ENCODE measurements around the gene EIF4E.
"Not testable (repeated sequence)": the region's sequence is repeated elsewhere in the genome, so short reads cannot be mapped to it uniquely, and the experiment has no call there.

Gene EIF4E

GRCh38 chr4:98850937-98851336, 78.0 kb downstream of the EIF4E start:
- CTCF ChIA-PET: interaction anchor here (0.7 to 1.2 kb wide), 2 partner anchors 196 to 452 kb away, joined by 3 read pairs; no protein-coding TSS in a partner anchor
- no peak for DNase-seq (ENCODE audit: low read depth, low spot score)
- no peak overlapping the region for H3K4me3 ChIP-seq (ENCODE audit: low read depth, low read length)
- POLR2A ChIA-PET: no interaction called here
- no peak for TF ChIP-seq CTCF (IDR thresholded peaks at IDR 0.05; ENCODE audit: insufficient read depth, low read length, missing control alignments)

- no peak for TF ChIP-seq CTCF (IDR thresholded peaks at IDR 0.05; ENCODE audit: insufficient read depth, low read length, missing control alignments)
- no peak for DNase-seq (ENCODE audit: low read depth, low spot score)
- ChIA-PET CTCF (no interaction called here), POLR2A (no interaction called here)
- H3K4me3 ChIP-seq (ENCODE audit: low read depth, low read length): no peak overlapping the region
Measured at GRCh38 chr4:98848448-98848847, 80.5 kb downstream of the EIF4E start.

- ChIA-PET POLR2A (no interaction called here), CTCF (no interaction called here)
- DNase-seq (ENCODE audit: low read depth, low spot score): no peak
- TF ChIP-seq CTCF (IDR thresholded peaks at IDR 0.05; ENCODE audit: insufficient read depth, low read length, missing control alignments): no peak
- H3K4me3 ChIP-seq (ENCODE audit: low read depth, low read length): no peak overlapping the region
Measured at GRCh38 chr4:98845960-98846359, 83.0 kb downstream of the EIF4E start.

GRCh38 chr4:98842917-98843316, 86.0 kb downstream of the EIF4E start:
- CTCF ChIA-PET; DNase-seq (ENCODE audit: low read depth, low spot score); H3K4me3 ChIP-seq (ENCODE audit: low read depth, low read length); POLR2A ChIA-PET: not testable (repeated sequence)

GRCh38 chr4:98838977-98839618, 89.8 kb downstream of the EIF4E start:
- no peak overlapping the region for H3K4me3 ChIP-seq (ENCODE audit: low read depth, low read length)
- TF ChIP-seq CTCF (IDR thresholded peaks at IDR 0.05; ENCODE audit: insufficient read depth, low read length, missing control alignments): no peak
- POLR2A ChIA-PET: no interaction called here
- DNase-seq (ENCODE audit: low read depth, low spot score): no peak
- CTCF ChIA-PET: no interaction called here

- no peak for DNase-seq (ENCODE audit: low read depth, low spot score)
- POLR2A ChIA-PET: no interaction called here
- no peak for TF ChIP-seq CTCF (IDR thresholded peaks at IDR 0.05; ENCODE audit: insufficient read depth, low read length, missing control alignments)
- no peak overlapping the region for H3K4me3 ChIP-seq (ENCODE audit: low read depth, low read length)
- CTCF ChIA-PET: no interaction called here
Measured at GRCh38 chr4:98838531-98838930, 90.4 kb downstream of the EIF4E start.

- no peak for TF ChIP-seq CTCF (IDR thresholded peaks at IDR 0.05; ENCODE audit: insufficient read depth, low read length, missing control alignments)
- no peak for DNase-seq (ENCODE audit: low read depth, low spot score)
- POLR2A ChIA-PET: no interaction called here
- no peak overlapping the region for H3K4me3 ChIP-seq (ENCODE audit: low read depth, low read length)
- CTCF ChIA-PET: no interaction called here
Measured at GRCh38 chr4:98833384-98833783, 95.5 kb downstream of the EIF4E start.

GRCh38 chr4:98831036-98831435, 97.9 kb downstream of the EIF4E start:
- POLR2A ChIA-PET; DNase-seq (ENCODE audit: low read depth, low spot score); CTCF ChIA-PET; H3K4me3 ChIP-seq (ENCODE audit: low read depth, low read length): not testable (repeated sequence)
